Activated B cell treated with CpG ODN at 0.5 μM for 24 hours (primary cell): Measurements from ENCODE around the gene TBX5. TPM values are rescaled to one million over a fixed set of nuclear protein-coding genes. Genes with fewer than 3 reads are reported as not detected.

Source experiments
- ATAC-seq: fragments of 200-7000 bp; cut with Tn5 transposase; one replicate; pipeline ENCODE4 v1.10.0; 2021; ENCODE audit warnings: low read depth, mild to moderate bottlenecking, moderate library complexity
- CTCF ChIA-PET: fragments of 350-600 bp; sonication (Branson Sonifier 250); formaldehyde crosslinking; loops from one replicate; lab custom pipeline; 2021; ENCODE audit warnings: antibody characterized with exemption; lab: Charles Lee
- POLR2A ChIA-PET: fragments of 350-600 bp; sonication (Branson Sonifier 250); formaldehyde crosslinking; loops from one replicate; lab custom pipeline; 2021; ENCODE audit warnings: antibody characterized with exemption; lab: Charles Lee
- DNase-seq: peaks from one replicate; pipeline ENCODE4 v3.0.0; 2022
- H3K27ac Mint-ChIP-seq: one replicate; pipeline ENCODE4 v1.8.0; 2020; ENCODE audit warnings: mixed read lengths
- H3K27me3 Mint-ChIP-seq: one replicate; pipeline ENCODE4 v1.8.0; 2021; ENCODE audit warnings: mixed read lengths
- H3K36me3 Mint-ChIP-seq: one replicate; pipeline ENCODE4 v1.8.0; 2021; ENCODE audit warnings: low read depth, mixed read lengths
- H3K4me1 Mint-ChIP-seq: one replicate; pipeline ENCODE4 v1.8.0; 2021; ENCODE audit warnings: mixed read lengths
- H3K4me3 Mint-ChIP-seq: one replicate; pipeline ENCODE4 v1.8.0; 2020; ENCODE audit warnings: mild to moderate bottlenecking, mixed read lengths
- H3K9me3 Mint-ChIP-seq: one replicate; pipeline ENCODE4 v1.8.0; 2020; ENCODE audit warnings: mixed read lengths
- CTCF ChIP-seq: fragments of 200-600 bp; IDR thresholded peaks from one replicate; pipeline ENCODE4 v1.8.0; 2022; ENCODE audit warnings: antibody characterized with exemption, mild to moderate bottlenecking
- intact Hi-C: fragments of 100-400 bp; cut with micrococcal nuclease; formaldehyde crosslinking; loops from one replicate; pipeline ENCODE4 v1.15.1; 2024
- total RNA-seq: library from RNA; stranded (reverse); gene quantifications from 2 replicates; pipeline ENCODE4 v1.2.3, GENCODE V29; 2022

Gene TBX5
- not detected in 2 replicates for total RNA-seq

GRCh38 chr12:114405519-114406271 lies at the start of gene TBX5:
Gene TBX5 (minus strand): TSS chr12:114406144. CDS start chr12:114403898, 2,246 bp downstream.
- TF ChIP-seq CTCF, result no peak
- Mint-ChIP-seq H3K4me3 (no peak within 1 kb of the TSS), H3K27me3 (peaks cover 78% of the 10 kb centered on the region), H3K27ac (no peak within 1 kb of the TSS), H3K36me3 (no peaks in the 10 kb centered on the region), H3K9me3 (no peaks in the 10 kb centered on the region), H3K4me1 (peaks cover 6% of the 10 kb centered on the region)
- intact Hi-C loops, result no loop called here
- ChIA-PET CTCF (no interaction called here), POLR2A (no interaction called here)
- DNase-seq (no peak), ATAC-seq (no peak)

- no peak for ATAC-seq
- H3K4me3 Mint-ChIP-seq, result no peak overlapping the region
- no peaks in the 10 kb centered on the region for H3K9me3 Mint-ChIP-seq
- H3K36me3 Mint-ChIP-seq, result no peaks in the 10 kb centered on the region
- peaks cover 48% of the 10 kb centered on the region for H3K27me3 Mint-ChIP-seq
- H3K4me1 Mint-ChIP-seq, result no peaks in the 10 kb centered on the region
- no peak for TF ChIP-seq CTCF
- ChIA-PET CTCF (no interaction called here), POLR2A (no interaction called here)
- DNase-seq, result no peak
- intact Hi-C loops, result no loop called here
- no peak overlapping the region for H3K27ac Mint-ChIP-seq
Measured at GRCh38 chr12:114451657-114452056, 45.7 kb upstream of the TBX5 start.

GRCh38 chr12:114450515-114451300 lies 44.8 kb upstream of the TBX5 start:
- ChIA-PET POLR2A (no interaction called here), CTCF (no interaction called here)
- TF ChIP-seq CTCF, result no peak
- intact Hi-C loops, result no loop called here
- no peaks in the 10 kb centered on the region for H3K9me3 Mint-ChIP-seq
- H3K27ac Mint-ChIP-seq, result no peak overlapping the region
- DNase-seq (no peak), ATAC-seq (no peak)
- H3K36me3 Mint-ChIP-seq, result no peaks in the 10 kb centered on the region
- H3K27me3 Mint-ChIP-seq, result peaks cover 56% of the 10 kb centered on the region
- H3K4me3 Mint-ChIP-seq, result no peak overlapping the region
- no peaks in the 10 kb centered on the region for H3K4me1 Mint-ChIP-seq

- ChIA-PET POLR2A (no interaction called here), CTCF (no interaction called here)
- Mint-ChIP-seq H3K27me3 (peaks cover 56% of the 10 kb centered on the region), H3K4me1 (no peaks in the 10 kb centered on the region), H3K4me3 (no peak overlapping the region), H3K27ac (no peak overlapping the region), H3K36me3 (no peaks in the 10 kb centered on the region), H3K9me3 (no peaks in the 10 kb centered on the region)
- ATAC-seq, result no peak
- TF ChIP-seq CTCF, result no peak
- intact Hi-C loops, result no loop called here
- no peak for DNase-seq
Measured at GRCh38 chr12:114450019-114450418, 44.1 kb upstream of the TBX5 start.

- TF ChIP-seq CTCF, result no peak
- Mint-ChIP-seq H3K27me3 (peaks cover 62% of the 10 kb centered on the region), H3K9me3 (no peaks in the 10 kb centered on the region), H3K27ac (no peak overlapping the region), H3K4me1 (no peaks in the 10 kb centered on the region), H3K36me3 (no peaks in the 10 kb centered on the region), H3K4me3 (no peak overlapping the region)
- ATAC-seq, result no peak
- DNase-seq, result no peak
- ChIA-PET POLR2A (no interaction called here), CTCF (no interaction called here)
- intact Hi-C loops, result no loop called here
Measured at GRCh38 chr12:114448618-114448933, 42.6 kb upstream of the TBX5 start.
